ENCODE measurements around the gene AHNAK.

DNA sequence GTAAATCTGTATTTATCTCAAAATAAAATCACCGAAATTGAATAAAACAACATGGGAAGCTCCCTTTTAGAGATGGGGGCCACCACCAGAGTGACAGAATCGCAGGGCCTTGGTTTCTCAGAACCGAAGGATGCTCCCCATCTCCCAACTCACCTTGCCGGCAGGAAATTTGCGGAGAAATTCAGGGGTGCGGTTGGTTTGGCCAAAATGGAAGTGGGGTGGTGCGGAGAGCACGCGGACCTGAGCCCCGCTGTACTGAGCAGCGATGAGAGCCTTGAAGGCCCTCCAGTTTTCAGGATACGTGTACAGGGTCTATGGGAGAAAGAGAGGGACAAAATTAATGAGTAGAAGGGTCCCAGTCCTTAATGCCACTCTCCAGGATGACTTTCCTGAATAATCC lies 25.8 kb upstream of the AHNAK start:
- TF ChIP-seq, protein P1, sequence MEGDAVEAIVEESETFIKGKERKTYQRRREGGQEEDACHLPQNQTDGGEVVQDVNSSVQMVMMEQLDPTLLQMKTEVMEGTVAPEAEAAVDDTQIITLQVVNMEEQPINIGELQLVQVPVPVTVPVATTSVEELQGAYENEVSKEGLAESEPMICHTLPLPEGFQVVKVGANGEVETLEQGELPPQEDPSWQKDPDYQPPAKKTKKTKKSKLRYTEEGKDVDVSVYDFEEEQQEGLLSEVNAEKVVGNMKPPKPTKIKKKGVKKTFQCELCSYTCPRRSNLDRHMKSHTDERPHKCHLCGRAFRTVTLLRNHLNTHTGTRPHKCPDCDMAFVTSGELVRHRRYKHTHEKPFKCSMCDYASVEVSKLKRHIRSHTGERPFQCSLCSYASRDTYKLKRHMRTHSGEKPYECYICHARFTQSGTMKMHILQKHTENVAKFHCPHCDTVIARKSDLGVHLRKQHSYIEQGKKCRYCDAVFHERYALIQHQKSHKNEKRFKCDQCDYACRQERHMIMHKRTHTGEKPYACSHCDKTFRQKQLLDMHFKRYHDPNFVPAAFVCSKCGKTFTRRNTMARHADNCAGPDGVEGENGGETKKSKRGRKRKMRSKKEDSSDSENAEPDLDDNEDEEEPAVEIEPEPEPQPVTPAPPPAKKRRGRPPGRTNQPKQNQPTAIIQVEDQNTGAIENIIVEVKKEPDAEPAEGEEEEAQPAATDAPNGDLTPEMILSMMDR (IDR thresholded peaks at IDR 0.05; ENCODE audit: insufficient read depth, low read length) = no peak
- TF ChIP-seq POLR2AphosphoS5 (IDR thresholded peaks at IDR 0.05; ENCODE audit: low read depth) = no peak
- TF ChIP-seq, protein P2, sequence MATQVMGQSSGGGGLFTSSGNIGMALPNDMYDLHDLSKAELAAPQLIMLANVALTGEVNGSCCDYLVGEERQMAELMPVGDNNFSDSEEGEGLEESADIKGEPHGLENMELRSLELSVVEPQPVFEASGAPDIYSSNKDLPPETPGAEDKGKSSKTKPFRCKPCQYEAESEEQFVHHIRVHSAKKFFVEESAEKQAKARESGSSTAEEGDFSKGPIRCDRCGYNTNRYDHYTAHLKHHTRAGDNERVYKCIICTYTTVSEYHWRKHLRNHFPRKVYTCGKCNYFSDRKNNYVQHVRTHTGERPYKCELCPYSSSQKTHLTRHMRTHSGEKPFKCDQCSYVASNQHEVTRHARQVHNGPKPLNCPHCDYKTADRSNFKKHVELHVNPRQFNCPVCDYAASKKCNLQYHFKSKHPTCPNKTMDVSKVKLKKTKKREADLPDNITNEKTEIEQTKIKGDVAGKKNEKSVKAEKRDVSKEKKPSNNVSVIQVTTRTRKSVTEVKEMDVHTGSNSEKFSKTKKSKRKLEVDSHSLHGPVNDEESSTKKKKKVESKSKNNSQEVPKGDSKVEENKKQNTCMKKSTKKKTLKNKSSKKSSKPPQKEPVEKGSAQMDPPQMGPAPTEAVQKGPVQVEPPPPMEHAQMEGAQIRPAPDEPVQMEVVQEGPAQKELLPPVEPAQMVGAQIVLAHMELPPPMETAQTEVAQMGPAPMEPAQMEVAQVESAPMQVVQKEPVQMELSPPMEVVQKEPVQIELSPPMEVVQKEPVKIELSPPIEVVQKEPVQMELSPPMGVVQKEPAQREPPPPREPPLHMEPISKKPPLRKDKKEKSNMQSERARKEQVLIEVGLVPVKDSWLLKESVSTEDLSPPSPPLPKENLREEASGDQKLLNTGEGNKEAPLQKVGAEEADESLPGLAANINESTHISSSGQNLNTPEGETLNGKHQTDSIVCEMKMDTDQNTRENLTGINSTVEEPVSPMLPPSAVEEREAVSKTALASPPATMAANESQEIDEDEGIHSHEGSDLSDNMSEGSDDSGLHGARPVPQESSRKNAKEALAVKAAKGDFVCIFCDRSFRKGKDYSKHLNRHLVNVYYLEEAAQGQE (IDR thresholded peaks at IDR 0.05; ENCODE audit: insufficient replicate concordance, low read depth) = no peak
